ENCODE results near the gene PRPF6. TPM values are rescaled to one million over a fixed set of nuclear protein-coding genes. Genes with fewer than 3 reads are reported as not detected.
A peak's percentile ranks its signal among the peaks of the same experiment; 100 is the strongest.

PRPF6 gene
- total and polyA plus RNA-seq, 2 of the 13 experiments (the other 11 are each of a cell fraction or from before 2014, with no cell fraction given) = 63.7 to 101 TPM

DNA sequence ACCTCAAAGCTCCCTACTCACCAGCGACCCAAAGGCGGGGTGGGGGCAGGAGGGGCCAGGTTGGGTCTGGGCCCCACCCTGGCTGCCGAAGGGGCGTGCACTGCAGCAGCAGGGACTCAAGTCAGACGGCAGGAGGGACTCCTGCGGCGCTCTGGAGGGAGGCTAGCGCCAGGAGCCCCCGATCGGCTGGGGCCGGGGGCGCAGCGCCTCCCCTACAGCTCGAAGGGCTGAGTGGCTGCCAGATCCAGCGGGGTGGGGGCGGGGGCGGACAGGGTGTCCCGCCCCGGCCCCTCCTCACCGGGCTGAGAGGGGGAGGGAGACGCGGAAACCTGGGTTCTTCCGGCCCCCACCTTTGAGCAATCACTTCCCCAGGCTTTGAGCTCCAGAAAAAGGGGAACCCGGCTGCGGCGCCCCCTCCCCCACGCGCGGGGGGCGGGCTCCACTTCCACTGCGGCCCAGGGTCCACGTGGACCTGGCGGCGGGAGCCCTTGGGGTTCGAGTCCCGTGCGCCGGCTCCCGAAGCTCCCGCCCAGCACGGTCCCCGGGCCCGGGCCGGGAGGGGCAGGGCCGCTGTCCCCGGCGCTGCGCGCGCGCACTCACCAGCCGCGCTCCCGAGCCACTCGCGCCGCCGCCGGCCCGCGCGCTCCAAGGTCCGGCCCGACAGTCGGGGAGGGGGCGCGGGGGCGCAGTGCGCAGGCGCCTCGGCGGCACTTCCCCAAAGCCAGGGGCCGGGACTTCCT, 98.5 kb downstream of the PRPF6 start, which contains the start of gene RGS19 (continued):
- TF ChIP-seq ARNT2 (CRISPR knock-in tag; IDR thresholded peaks at IDR 0.05; ENCODE audit: low read depth) (0 out of 2 replicates have a peak, but pooled peaks have one; percentile 12), ATAD3A (CRISPR knock-in tag; IDR thresholded peaks at IDR 0.05) (no peak), IKZF1 (IDR thresholded peaks at IDR 0.05) (no peak), ZNF329 (CRISPR knock-in tag; IDR thresholded peaks at IDR 0.05; ENCODE audit: low read depth) (no peak), ZNF354B (CRISPR knock-in tag; IDR thresholded peaks at IDR 0.05) (no peak), ZNF501 (CRISPR knock-in tag; IDR thresholded peaks at IDR 0.05) (no peak; the same call in none of the 2 replicates), ATF6 (CRISPR knock-in tag; conservative IDR thresholded peaks at IDR 0.05) (no peak), JUNB (CRISPR knock-in tag; IDR thresholded peaks at IDR 0.05; ENCODE audit: borderline replicate concordance) (no peak), BHLHE40 (IDR thresholded peaks at IDR 0.05; ENCODE audit: low read length) (no peak), ZNF510 (CRISPR knock-in tag; IDR thresholded peaks at IDR 0.05; ENCODE audit: low read depth) (no peak), RORA (CRISPR knock-in tag; IDR thresholded peaks at IDR 0.05) (no peak), NFKBIZ (CRISPR knock-in tag; IDR thresholded peaks at IDR 0.05) (no peak), HES4 (CRISPR knock-in tag; IDR thresholded peaks at IDR 0.05; ENCODE audit: borderline replicate concordance) (peak; percentile 78), ZC3H13 (CRISPR knock-in tag; IDR thresholded peaks at IDR 0.05) (0 out of 2 replicates have a peak, but pooled peaks have one; percentile 26), MTA1 (CRISPR knock-in tag; IDR thresholded peaks at IDR 0.05; ENCODE audit: borderline replicate concordance) (peak; percentile 54; the same call in 1 of the 2 replicates)
- TF ChIP-seq, protein P1, sequence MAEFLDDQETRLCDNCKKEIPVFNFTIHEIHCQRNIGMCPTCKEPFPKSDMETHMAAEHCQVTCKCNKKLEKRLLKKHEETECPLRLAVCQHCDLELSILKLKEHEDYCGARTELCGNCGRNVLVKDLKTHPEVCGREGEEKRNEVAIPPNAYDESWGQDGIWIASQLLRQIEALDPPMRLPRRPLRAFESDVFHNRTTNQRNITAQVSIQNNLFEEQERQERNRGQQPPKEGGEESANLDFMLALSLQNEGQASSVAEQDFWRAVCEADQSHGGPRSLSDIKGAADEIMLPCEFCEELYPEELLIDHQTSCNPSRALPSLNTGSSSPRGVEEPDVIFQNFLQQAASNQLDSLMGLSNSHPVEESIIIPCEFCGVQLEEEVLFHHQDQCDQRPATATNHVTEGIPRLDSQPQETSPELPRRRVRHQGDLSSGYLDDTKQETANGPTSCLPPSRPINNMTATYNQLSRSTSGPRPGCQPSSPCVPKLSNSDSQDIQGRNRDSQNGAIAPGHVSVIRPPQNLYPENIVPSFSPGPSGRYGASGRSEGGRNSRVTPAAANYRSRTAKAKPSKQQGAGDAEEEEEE (CRISPR knock-in tag; IDR thresholded peaks at IDR 0.05; ENCODE audit: borderline replicate concordance) = no peak
- TF ChIP-seq, protein P2, sequence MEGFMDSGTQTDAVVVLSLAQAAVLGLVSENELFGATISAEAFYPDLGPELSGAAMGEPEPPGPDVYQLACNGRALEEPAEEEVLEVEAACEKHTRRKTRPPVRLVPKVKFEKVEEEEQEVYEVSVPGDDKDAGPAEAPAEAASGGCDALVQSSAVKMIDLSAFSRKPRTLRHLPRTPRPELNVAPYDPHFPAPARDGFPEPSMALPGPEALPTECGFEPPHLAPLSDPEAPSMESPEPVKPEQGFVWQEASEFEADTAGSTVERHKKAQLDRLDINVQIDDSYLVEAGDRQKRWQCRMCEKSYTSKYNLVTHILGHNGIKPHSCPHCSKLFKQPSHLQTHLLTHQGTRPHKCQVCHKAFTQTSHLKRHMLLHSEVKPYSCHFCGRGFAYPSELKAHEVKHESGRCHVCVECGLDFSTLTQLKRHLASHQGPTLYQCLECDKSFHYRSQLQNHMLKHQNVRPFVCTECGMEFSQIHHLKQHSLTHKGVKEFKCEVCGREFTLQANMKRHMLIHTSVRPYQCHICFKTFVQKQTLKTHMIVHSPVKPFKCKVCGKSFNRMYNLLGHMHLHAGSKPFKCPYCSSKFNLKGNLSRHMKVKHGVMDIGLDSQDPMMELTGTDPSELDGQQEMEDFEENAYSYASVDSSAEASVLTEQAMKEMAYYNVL (CRISPR knock-in tag; IDR thresholded peaks at IDR 0.05; ENCODE audit: borderline replicate concordance) = no peak; the same call in 1 of the 2 replicates
- TF ChIP-seq, protein P3, sequence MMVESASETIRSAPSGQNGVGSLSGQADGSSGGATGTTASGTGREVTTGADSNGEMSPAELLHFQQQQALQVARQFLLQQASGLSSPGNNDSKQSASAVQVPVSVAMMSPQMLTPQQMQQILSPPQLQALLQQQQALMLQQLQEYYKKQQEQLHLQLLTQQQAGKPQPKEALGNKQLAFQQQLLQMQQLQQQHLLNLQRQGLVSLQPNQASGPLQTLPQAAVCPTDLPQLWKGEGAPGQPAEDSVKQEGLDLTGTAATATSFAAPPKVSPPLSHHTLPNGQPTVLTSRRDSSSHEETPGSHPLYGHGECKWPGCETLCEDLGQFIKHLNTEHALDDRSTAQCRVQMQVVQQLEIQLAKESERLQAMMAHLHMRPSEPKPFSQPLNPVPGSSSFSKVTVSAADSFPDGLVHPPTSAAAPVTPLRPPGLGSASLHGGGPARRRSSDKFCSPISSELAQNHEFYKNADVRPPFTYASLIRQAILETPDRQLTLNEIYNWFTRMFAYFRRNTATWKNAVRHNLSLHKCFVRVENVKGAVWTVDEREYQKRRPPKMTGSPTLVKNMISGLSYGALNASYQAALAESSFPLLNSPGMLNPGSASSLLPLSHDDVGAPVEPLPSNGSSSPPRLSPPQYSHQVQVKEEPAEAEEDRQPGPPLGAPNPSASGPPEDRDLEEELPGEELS (CRISPR knock-in tag; IDR thresholded peaks at IDR 0.05) = no peak
- TF ChIP-seq, protein P4, sequence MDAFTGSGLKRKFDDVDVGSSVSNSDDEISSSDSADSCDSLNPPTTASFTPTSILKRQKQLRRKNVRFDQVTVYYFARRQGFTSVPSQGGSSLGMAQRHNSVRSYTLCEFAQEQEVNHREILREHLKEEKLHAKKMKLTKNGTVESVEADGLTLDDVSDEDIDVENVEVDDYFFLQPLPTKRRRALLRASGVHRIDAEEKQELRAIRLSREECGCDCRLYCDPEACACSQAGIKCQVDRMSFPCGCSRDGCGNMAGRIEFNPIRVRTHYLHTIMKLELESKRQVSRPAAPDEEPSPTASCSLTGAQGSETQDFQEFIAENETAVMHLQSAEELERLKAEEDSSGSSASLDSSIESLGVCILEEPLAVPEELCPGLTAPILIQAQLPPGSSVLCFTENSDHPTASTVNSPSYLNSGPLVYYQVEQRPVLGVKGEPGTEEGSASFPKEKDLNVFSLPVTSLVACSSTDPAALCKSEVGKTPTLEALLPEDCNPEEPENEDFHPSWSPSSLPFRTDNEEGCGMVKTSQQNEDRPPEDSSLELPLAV (CRISPR knock-in tag; conservative IDR thresholded peaks at IDR 0.05; ENCODE audit: low read depth) = no peak

All from HepG2 (cell line).